Activated naive CD4-positive, alpha-beta T cell treated with anti-CD3 and anti-CD28 coated beads, Interleukin-2, amount 10 ng/mL, durations not matched to agents 7 days and 5 days (primary cell): ENCODE results near the gene TMOD1.

Experiments
- CTCF ChIA-PET: fragments of 350-600 bp; sonication (Branson Sonifier 250); formaldehyde crosslinking; loops from one replicate; lab custom pipeline; 2021; ENCODE audit warnings: antibody characterized with exemption; lab: Charles Lee
- DNase-seq: peaks from one replicate; pipeline ENCODE4 v3.0.0-alpha.2; 2020
- H3K27ac Mint-ChIP-seq: one replicate; pipeline ENCODE4 v1.8.0; 2021; ENCODE audit warnings: mild to moderate bottlenecking, moderate library complexity, mixed read lengths
- H3K27me3 Mint-ChIP-seq: one replicate; pipeline ENCODE4 v1.8.0; 2021; ENCODE audit warnings: mild to moderate bottlenecking, mixed read lengths
- H3K36me3 Mint-ChIP-seq: one replicate; pipeline ENCODE4 v1.8.0; 2021; ENCODE audit warnings: mixed read lengths
- H3K4me1 Mint-ChIP-seq: one replicate; pipeline ENCODE4 v1.8.0; 2021; ENCODE audit warnings: mixed read lengths
- H3K4me3 Mint-ChIP-seq: one replicate; pipeline ENCODE4 v1.8.0; 2021; ENCODE audit warnings: mild to moderate bottlenecking, moderate library complexity, mixed read lengths
- H3K9me3 Mint-ChIP-seq: one replicate; pipeline ENCODE4 v1.8.0; 2021; ENCODE audit warnings: mixed read lengths

TMOD1 gene

GRCh38 chr9:97534185-97534584 lies 32.7 kb downstream of the TMOD1 start:
- H3K27me3 Mint-ChIP-seq, result peaks cover 14% of the 10 kb centered on the region
- H3K4me3 Mint-ChIP-seq, result no peak overlapping the region
- peaks cover 7% of the 10 kb centered on the region for H3K4me1 Mint-ChIP-seq
- H3K27ac Mint-ChIP-seq, result no peak overlapping the region
- CTCF ChIA-PET, result interaction anchor here (0.7 to 2.1 kb wide), 3 partner anchors 17 to 65 kb away, joined by 3 to 6 read pairs (median 5); no protein-coding TSS in a partner anchor
- no peak for DNase-seq
- no peaks in the 10 kb centered on the region for H3K9me3 Mint-ChIP-seq
- no peaks in the 10 kb centered on the region for H3K36me3 Mint-ChIP-seq

DNA sequence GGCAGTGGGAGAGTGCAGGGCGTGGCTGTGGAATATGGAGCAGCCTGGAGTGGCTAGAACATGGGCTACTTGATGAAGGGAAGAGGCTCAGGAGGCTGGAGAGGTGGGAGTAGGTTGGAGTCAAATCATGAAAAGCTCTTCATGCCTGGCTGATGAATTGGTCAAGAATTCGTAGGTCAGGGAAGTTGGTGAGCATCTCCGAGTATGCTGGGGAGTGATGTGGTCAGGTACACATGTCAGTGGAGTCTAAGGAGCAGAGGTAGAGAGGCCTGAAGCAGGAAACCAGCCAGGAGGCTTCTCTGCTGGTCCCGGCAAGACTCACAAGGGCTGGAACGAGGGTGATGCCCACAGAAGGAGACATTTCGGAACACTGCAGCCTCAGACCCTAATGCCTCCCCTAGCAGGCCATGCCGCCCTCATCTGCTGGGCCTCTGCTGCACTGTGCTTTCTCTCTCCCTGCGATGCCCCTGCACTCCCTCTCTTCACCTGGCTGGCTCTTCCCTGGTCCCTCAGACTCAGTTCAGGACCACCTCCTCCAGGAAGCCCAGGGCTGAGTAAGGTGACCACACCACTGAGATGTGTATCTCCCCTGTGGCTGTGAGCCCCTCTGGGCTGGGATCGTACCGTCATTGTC lies 33.6 kb downstream of the TMOD1 start:
- H3K27me3 Mint-ChIP-seq, result peaks cover 16% of the 10 kb centered on the region
- no peaks in the 10 kb centered on the region for H3K9me3 Mint-ChIP-seq
- no peak overlapping the region for H3K4me3 Mint-ChIP-seq
- no peak overlapping the region for H3K27ac Mint-ChIP-seq
- H3K4me1 Mint-ChIP-seq, result peaks cover under 1% of the 10 kb centered on the region
- DNase-seq, result no peak
- H3K36me3 Mint-ChIP-seq, result no peaks in the 10 kb centered on the region
- CTCF ChIA-PET, result interaction anchor here (2.1 kb wide), 1 partner anchor 63 kb away, joined by 6 read pairs; no protein-coding TSS in a partner anchor

GRCh38 chr9:97535771-97536170 lies 34.3 kb downstream of the TMOD1 start:
- Mint-ChIP-seq H3K4me1 (no peaks in the 10 kb centered on the region), H3K4me3 (no peak overlapping the region), H3K27ac (no peak overlapping the region), H3K27me3 (peaks cover 19% of the 10 kb centered on the region), H3K36me3 (no peaks in the 10 kb centered on the region), H3K9me3 (no peaks in the 10 kb centered on the region)
- CTCF ChIA-PET, result interaction anchor here (2.1 kb wide), 1 partner anchor 63 kb away, joined by 6 read pairs; no protein-coding TSS in a partner anchor
- no peak for DNase-seq

GRCh38 chr9:97536480-97536879 lies 35.0 kb downstream of the TMOD1 start:
- Mint-ChIP-seq H3K4me1 (no peaks in the 10 kb centered on the region), H3K36me3 (no peaks in the 10 kb centered on the region), H3K27ac (no peak overlapping the region), H3K4me3 (no peak overlapping the region), H3K9me3 (no peaks in the 10 kb centered on the region), H3K27me3 (peaks cover 19% of the 10 kb centered on the region)
- DNase-seq, result no peak
- CTCF ChIA-PET, result no interaction called here

GRCh38 chr9:97543561-97543960 lies 42.1 kb downstream of the TMOD1 start:
- H3K4me1 Mint-ChIP-seq, result no peaks in the 10 kb centered on the region
- CTCF ChIA-PET, result interaction anchor here (1.2 kb wide), 1 partner anchor 55 kb away, joined by 4 read pairs; no protein-coding TSS in a partner anchor
- DNase-seq, result no peak
- H3K4me3 Mint-ChIP-seq, result no peak overlapping the region
- H3K27me3 Mint-ChIP-seq, result peaks cover 13% of the 10 kb centered on the region
- no peak overlapping the region for H3K27ac Mint-ChIP-seq
- no peaks in the 10 kb centered on the region for H3K9me3 Mint-ChIP-seq
- H3K36me3 Mint-ChIP-seq, result no peaks in the 10 kb centered on the region

DNA sequence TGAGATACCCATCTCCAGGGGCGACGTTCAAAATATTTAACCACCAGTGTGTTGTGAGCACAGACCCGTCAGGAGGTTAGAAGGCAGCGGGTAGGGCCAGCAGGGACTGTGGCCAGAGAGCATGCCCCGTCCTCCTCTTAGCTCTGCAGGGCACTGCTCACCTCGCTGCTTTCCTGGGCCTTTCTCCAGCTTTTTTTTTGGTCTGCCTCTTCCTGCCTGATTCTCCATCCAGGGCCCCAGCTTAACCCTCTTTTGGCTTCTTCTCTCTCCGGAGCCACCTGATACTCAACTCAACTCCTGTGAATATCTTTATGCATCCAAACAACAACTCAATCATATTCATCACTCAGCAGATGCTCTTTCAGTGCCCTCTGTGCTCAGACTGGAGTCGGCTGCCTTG lies 44.0 kb downstream of the TMOD1 start:
- Mint-ChIP-seq H3K9me3 (no peaks in the 10 kb centered on the region), H3K4me3 (no peak overlapping the region), H3K27me3 (peaks cover 8% of the 10 kb centered on the region), H3K36me3 (no peaks in the 10 kb centered on the region), H3K27ac (no peak overlapping the region), H3K4me1 (no peaks in the 10 kb centered on the region)
- CTCF ChIA-PET, result interaction anchor here (0.6 kb wide), 1 partner anchor 73 kb away, joined by 3 read pairs; no protein-coding TSS in a partner anchor
- no peak for DNase-seq

DNA sequence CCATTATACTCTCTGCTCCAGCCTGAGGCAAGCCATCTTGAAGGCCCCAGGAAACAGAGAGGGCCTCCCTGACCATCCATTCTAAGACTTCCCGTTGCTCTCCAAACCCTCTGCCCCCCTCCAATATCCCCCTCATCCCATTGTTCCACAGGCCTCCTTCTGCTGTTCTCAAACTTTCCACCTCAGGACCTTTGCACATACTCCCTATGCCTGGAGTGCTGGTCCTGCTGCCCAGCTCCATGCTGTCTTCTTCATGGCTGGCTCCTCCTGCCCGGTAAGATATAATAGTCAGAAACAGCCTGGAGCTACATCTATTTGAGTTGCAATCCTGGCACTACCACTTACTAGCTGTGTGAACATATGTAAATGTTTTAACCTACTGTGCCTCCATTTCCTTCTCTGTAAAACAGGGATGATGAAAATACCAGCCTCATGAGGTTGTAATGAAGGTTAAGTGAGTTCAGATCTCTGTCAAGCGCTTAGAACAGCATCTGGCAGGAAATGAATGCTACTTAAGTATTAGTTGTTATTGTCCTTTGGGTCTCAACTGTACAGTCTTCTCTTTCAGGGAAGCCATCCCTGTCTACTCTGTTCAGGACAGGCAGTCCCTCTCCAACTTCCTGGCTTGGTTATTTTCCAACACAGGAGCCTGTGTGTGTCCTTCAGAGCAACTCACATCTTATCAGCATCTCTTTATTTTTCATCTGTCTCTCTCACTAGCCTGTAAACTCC lies 45.8 kb downstream of the TMOD1 start:
- CTCF ChIA-PET, result no interaction called here
- DNase-seq, result no peak
- no peak overlapping the region for H3K27ac Mint-ChIP-seq
- no peak overlapping the region for H3K4me3 Mint-ChIP-seq
- no peaks in the 10 kb centered on the region for H3K36me3 Mint-ChIP-seq
- H3K4me1 Mint-ChIP-seq, result no peaks in the 10 kb centered on the region
- peaks cover 14% of the 10 kb centered on the region for H3K27me3 Mint-ChIP-seq
- no peaks in the 10 kb centered on the region for H3K9me3 Mint-ChIP-seq

GRCh38 chr9:97548379-97548778 lies 46.9 kb downstream of the TMOD1 start:
- Mint-ChIP-seq H3K36me3 (no peaks in the 10 kb centered on the region), H3K4me3 (no peak overlapping the region)
- CTCF ChIA-PET, result interaction anchor here (1.4 kb wide), 1 partner anchor 8 kb away, joined by 5 read pairs; no protein-coding TSS in a partner anchor

DNA sequence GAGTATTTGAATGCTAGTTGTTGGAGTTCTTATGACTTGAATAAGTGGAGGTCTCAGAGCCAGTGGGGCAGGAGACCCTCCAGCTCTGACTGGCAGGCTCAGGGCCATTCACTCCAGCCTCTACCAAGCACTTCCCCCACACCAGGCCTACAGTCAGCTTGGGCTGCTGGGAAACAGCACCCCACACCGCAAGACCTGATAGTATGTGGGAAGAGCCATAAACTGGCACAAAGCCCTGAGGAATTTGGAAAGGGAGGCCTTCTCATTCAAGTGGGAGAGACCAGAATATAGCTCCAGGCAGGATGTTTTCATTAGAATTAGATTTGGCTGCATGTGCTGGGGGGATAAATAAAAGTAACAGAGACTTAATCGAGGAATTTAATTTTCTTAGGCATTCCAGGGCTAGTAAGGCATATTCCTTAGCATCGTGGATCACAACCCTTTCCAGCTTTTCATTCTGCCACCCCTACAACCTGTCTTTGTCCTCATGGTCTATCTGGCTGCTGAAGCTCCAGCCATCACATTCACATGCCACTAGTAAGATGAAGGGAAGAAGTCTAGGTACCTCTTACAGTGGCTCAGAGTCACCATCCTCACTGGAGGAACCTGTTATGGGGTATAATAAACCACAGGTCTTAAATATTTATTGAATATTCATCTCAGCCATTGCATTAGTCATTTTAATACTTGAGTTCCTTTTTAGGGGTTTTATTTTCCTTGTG lies 47.5 kb downstream of the TMOD1 start:
- DNase-seq, result no peak
- Mint-ChIP-seq H3K4me3 (no peak overlapping the region), H3K4me1 (no peaks in the 10 kb centered on the region), H3K36me3 (no peaks in the 10 kb centered on the region), H3K27ac (no peak overlapping the region), H3K27me3 (peaks cover 21% of the 10 kb centered on the region), H3K9me3 (no peaks in the 10 kb centered on the region)
- CTCF ChIA-PET, result interaction anchor here (1.4 kb wide), 1 partner anchor 9 kb away, joined by 5 read pairs; no protein-coding TSS in a partner anchor

More at GRCh38 chr9:97548379-97548778, 46.9 kb downstream of the TMOD1 start:
- Mint-ChIP-seq H3K4me1 (no peaks in the 10 kb centered on the region), H3K27me3 (peaks cover 17% of the 10 kb centered on the region), H3K9me3 (no peaks in the 10 kb centered on the region), H3K27ac (no peak overlapping the region)
- DNase-seq, result no peak

DNA sequence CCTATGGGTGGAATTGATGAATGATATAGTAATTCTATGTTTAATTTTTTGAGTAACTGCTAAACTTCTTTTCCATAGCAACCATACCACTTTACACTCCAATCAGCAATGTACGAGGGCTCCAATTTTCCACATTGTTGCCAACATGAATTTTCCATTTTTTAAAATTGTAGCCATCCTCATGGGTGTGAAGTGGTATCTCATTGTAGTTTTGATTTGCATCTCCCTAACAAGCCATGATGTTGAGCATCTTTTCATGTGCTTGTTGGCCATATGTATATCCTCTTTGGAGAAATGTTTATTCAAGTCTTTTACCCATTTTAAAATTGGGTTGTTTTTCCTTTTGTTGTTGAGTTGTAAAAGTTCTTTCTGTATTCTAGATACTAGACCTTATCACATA lies 48.9 kb downstream of the TMOD1 start:
- Mint-ChIP-seq H3K4me3 (no peak overlapping the region), H3K36me3 (no peaks in the 10 kb centered on the region), H3K9me3 (no peaks in the 10 kb centered on the region), H3K4me1 (no peaks in the 10 kb centered on the region), H3K27ac (no peak overlapping the region), H3K27me3 (peaks cover 32% of the 10 kb centered on the region)
- DNase-seq, result no peak
- CTCF ChIA-PET, result no interaction called here

- Mint-ChIP-seq H3K27me3 (peaks cover 39% of the 10 kb centered on the region), H3K9me3 (no peaks in the 10 kb centered on the region), H3K36me3 (no peaks in the 10 kb centered on the region), H3K4me1 (no peaks in the 10 kb centered on the region), H3K27ac (no peak overlapping the region), H3K4me3 (no peak overlapping the region)
- CTCF ChIA-PET, result no interaction called here
- no peak for DNase-seq
Observed at GRCh38 chr9:97551308-97551707, 49.8 kb downstream of the TMOD1 start.

GRCh38 chr9:97553141-97553540 lies 51.7 kb downstream of the TMOD1 start:
- peaks cover 3% of the 10 kb centered on the region for H3K4me1 Mint-ChIP-seq
- H3K27ac Mint-ChIP-seq, result no peak overlapping the region
- peaks cover 47% of the 10 kb centered on the region for H3K27me3 Mint-ChIP-seq
- H3K4me3 Mint-ChIP-seq, result no peak overlapping the region
- CTCF ChIA-PET, result no interaction called here
- no peaks in the 10 kb centered on the region for H3K9me3 Mint-ChIP-seq
- no peaks in the 10 kb centered on the region for H3K36me3 Mint-ChIP-seq
- DNase-seq, result no peak

DNA sequence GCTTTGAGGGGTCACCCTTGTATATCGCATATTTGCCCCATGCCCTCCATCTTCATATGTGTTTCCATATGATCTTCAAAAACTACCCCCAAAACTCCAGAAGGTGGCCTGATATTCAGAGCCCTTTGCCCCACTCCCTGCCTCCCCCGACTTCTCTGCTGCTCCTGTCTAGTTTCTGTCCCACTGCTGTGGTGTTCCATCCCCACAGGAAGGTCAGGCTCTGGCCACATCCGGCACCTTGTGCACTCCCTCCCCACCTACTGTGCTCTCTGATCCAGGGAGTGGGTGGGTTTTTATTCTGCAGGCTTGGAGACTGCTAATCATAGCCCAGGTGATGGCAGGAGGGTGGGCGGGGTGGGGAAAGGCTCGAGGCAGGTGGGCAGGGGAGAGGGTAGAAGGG lies 52.4 kb downstream of the TMOD1 start:
- H3K36me3 Mint-ChIP-seq, result no peaks in the 10 kb centered on the region
- DNase-seq, result no peak
- H3K4me3 Mint-ChIP-seq, result no peak overlapping the region
- H3K9me3 Mint-ChIP-seq, result no peaks in the 10 kb centered on the region
- no peak overlapping the region for H3K27ac Mint-ChIP-seq
- peaks cover 6% of the 10 kb centered on the region for H3K4me1 Mint-ChIP-seq
- H3K27me3 Mint-ChIP-seq, result peaks cover 50% of the 10 kb centered on the region
- CTCF ChIA-PET, result no interaction called here

GRCh38 chr9:97554566-97555075 lies 53.2 kb downstream of the TMOD1 start:
- no peak for DNase-seq
- CTCF ChIA-PET, result no interaction called here
- H3K36me3 Mint-ChIP-seq, result no peaks in the 10 kb centered on the region
- no peak overlapping the region for H3K4me3 Mint-ChIP-seq
- H3K4me1 Mint-ChIP-seq, result peaks cover 11% of the 10 kb centered on the region
- peaks cover 53% of the 10 kb centered on the region for H3K27me3 Mint-ChIP-seq
- no peak overlapping the region for H3K27ac Mint-ChIP-seq
- H3K9me3 Mint-ChIP-seq, result no peaks in the 10 kb centered on the region
